ENCODE data around the gene MDFIC.

Gene MDFIC

GRCh38 chr7:114928060-114928459, 6.2 kb downstream of the MDFIC start:
- DNase-seq (ENCODE audit: low spot score), result no peak

GRCh38 chr7:114929570-114929969, 7.7 kb downstream of the MDFIC start:
- DNase-seq (ENCODE audit: low spot score), result no peak

GRCh38 chr7:114930107-114930661, 8.3 kb downstream of the MDFIC start:
- DNase-seq (ENCODE audit: low spot score), result peak; percentile 54

GRCh38 chr7:114930829-114931655, 9.1 kb downstream of the MDFIC start:
- no peak for DNase-seq (ENCODE audit: low spot score)

- DNase-seq (ENCODE audit: low spot score), result no peak
Observed at GRCh38 chr7:114931656-114932011, 9.7 kb downstream of the MDFIC start.

DNA sequence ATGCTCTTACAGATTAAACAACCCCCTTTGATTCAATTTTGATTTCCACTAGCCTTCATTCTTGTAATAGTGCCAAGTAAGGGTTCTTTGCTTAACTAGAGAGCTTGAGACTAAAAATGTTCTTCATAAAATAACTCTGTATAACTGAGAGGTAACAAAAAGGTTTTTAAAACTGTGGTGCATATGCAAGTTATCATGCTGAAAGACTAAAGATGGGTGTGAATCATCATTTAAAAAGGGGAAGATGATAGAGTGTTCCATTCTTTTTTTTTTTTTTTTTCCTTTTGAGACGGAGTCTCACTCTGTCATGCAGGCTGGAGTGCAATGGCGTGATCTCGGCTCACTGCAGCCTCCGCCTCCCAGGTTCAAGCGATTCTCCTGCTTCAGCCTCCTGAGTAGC, 11.1 kb downstream of the MDFIC start:
- no peak for DNase-seq (ENCODE audit: low spot score)

DNA sequence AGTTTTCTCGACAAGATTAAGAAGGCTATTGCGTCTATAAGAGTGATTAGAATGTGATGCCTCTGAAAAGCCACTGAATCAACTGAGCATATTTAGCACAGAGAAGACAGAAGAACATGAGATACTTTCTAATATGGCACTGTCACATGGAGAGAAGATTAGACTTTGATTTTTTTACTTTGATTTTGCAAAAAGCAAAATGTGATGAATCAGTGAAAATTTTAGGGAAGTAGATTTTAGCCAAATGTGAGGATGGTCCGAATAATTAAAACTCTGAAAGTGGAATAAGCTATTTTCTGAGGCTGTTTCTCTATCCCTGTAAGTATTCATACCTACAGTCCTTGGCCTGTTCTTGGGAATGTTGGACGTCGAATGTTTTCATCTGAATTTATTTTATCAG, 11.8 kb downstream of the MDFIC start:
- no peak for DNase-seq (ENCODE audit: low spot score)

GRCh38 chr7:114934086-114934485, 12.2 kb downstream of the MDFIC start:
- DNase-seq (ENCODE audit: low spot score), result no peak

- no peak for DNase-seq (ENCODE audit: low spot score)
Observed at GRCh38 chr7:114934713-114935112, 12.8 kb downstream of the MDFIC start.

DNA sequence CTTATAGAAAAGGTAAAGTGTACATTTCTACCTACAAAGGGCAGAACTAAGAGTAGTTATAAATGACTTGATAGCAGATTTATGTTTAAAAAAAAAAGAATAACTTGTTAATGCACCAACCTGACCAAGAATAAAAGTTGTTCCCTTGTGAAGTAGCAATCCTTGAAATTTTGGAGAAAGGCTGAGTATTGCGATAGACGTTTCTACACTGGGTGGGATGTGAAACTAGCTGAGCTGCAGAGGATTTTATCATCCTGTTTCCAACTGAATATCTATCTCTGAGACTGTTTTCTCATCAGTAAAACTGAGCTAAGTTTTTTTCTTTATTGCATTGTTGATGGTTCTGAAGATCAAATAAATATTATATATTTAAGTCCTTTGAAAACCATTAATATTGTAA, 14.6 kb downstream of the MDFIC start:
- DNase-seq (ENCODE audit: low spot score), result no peak

DNA sequence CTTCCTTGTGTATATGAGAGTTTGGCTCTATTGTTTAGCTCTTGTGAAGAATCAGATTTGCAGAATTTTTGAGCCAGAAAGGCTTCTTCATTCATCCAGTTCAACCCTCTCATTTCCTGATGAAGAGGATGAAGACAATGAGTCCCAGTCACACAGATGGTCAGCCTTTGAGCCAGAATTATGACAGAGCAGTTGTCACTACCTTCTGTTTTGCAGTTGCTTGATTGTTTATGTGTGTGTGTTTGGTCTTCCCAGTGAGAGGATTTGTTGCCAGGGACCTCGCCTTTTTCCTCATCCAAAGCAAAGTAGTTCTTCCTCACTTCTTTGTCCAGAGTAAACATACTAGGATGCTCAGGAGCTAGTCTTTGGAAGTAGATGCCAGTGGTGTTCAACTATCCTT, 15.6 kb downstream of the MDFIC start:
- DNase-seq (ENCODE audit: low spot score), result no peak

GRCh38 chr7:114938785-114939184, 16.9 kb downstream of the MDFIC start:
- no peak for DNase-seq (ENCODE audit: low spot score)

DNA sequence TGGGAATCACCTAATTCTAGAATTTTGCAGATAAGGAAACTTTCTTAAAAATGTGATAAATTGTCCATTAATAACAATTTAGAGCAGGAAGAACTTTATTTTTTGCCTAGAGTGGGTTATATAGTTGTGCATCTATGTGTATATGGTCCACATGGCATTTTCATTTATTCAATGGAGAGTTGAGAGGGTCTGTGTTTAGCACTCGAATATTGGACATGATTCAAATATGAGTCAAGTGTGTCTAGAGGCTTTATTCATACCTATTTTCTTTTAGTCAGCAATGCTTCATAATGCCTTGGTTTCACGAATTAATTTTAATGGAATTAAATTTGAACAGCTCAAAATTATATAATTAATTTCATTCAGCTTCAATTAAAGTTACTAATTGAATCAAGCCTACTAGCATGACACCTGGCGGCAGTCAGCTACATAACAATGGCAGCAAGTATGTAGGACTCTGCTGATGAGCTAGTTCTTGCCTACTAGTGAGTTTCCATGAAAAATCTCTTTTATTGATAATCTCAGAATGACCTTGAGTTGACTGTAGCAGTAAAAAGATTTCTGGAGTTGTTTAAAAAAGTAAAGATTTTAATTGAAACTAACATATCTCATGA, 17.7 kb downstream of the MDFIC start:
- peak; percentile 30 for DNase-seq (ENCODE audit: low spot score)

- DNase-seq (ENCODE audit: low spot score), result no peak
Observed at GRCh38 chr7:114940220-114940619, 18.3 kb downstream of the MDFIC start.

DNA sequence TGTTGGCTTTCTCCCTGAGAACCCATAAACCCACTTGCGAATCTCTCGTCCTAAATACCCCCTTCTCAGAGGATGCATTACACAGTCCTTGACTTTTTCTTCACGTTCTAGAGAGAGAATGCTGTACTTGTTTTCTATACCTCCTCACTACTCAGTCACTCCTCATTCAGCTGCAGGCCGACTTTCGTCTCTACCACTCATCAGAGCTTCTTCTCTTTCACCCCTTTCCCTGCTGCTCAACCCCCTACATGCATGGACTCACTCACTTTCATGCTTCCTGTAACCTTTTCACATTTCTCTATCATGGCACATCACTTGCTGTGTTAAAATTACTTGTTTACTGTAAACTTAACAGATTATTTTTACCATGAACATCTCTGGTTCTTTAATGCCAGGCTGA, 19.8 kb downstream of the MDFIC start:
- no peak for DNase-seq (ENCODE audit: low spot score)

DNA sequence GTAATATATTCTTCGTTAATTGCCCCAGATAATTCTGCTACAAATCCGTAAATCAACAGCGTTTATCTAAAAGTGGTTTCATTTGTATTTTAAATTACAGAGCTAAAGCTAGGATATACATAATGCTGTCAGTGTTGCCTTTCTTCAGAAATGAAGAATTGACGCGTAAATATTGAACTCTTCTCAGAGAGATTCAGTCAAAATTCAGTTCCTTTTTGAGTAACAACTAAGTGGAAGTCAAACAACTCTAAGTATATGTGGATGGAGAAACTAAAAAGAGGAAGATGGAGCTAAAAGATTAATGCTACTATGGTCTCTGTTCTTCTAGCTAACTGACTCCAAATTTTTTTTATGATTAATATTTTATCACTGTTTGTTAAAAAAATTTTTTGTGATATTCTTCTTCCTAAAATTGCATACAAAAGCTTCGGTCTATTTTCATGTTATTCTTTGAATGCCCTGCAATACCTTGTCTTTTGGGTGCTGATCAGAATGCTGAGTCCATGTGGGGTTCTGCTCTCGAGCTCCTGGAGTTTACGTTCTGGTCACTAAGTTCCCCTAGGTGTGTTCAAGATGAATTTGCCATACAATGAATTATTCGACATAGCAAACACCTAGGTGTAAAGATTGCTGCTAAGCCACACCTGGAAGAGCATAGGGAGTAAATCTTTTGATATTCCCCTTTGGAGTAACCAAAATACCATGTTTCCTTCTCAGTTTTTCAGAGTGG, 20.7 kb downstream of the MDFIC start:
- no peak for DNase-seq (ENCODE audit: low spot score)

DNA sequence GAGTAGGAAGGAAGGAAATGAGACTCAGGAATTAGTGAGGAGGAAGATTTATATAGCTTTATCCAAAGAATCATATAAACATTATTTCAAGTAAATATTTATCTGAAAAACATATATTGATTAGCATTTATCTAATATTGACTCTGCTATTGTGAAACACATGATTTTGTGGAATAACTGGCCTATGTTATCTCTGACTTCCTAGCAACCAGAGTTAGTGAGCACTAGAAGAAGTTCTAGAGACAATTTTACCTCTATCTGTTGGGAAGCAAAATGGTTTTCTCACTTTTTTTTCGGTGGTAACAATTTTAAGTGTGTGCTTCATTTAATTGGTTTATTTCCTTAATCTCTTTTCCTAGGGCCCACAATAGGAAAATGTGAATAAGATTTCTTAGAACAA, 21.6 kb downstream of the MDFIC start:
- DNase-seq (ENCODE audit: low spot score), result no peak

- DNase-seq (ENCODE audit: low spot score), result no peak
Observed at GRCh38 chr7:114943953-114944744, 22.3 kb downstream of the MDFIC start.

- DNase-seq (ENCODE audit: low spot score), result peak; percentile 48
Observed at GRCh38 chr7:114944745-114945625, 23.1 kb downstream of the MDFIC start.

DNA sequence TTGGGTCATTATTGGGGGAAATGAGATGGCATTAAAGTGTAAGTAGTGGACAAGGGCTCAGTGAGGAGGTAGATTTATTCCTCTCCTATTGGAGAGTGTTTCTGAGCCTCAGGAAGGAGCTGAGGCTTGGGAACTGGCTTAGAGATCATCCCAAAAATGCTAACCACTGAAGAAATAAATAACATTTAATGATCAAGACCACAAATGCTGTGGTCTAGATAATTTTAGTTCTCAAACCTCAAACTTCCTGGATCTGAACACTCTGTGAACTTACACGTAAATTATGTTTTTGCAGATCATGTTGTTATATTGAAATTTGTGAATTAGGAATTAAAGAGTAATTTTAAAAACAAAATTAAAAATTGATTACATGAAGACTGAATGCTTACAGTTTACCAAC, 27.3 kb downstream of the MDFIC start:
- DNase-seq (ENCODE audit: low spot score), result no peak

DNA sequence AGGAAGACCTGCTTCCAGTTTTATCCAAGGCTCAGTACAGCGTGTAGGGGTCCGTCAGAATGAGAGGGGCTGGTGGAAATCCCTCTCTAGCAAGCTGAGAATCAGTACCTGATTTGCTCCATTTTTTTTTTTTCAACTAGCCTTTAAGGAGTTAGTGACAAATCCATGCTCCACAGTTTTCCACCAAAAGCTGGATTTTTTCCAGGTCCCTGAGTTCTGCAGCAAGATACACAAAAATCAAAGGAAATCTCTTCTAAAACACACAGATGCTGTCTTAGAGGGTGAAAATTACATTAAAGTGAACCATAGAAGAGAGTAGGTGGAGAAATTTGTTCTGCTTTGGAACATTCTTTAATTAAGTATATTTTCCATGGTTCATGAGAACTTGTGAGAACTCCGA, 30.4 kb downstream of the MDFIC start:
- DNase-seq (ENCODE audit: low spot score), result no peak
